Parathyroid adenoma (tissue), 2 donors: ENCODE results near the gene FNDC4.
A peak's percentile ranks its signal among the peaks of the same experiment; 100 is the strongest.
"Not testable (repeated sequence)": the region's sequence is repeated elsewhere in the genome, so short reads cannot be mapped to it uniquely, and the experiment has no call there.

ENCODE experiments used
- H2AFZ ChIP-seq: fragments of 300-600 bp; sonication (generic); one replicate; pipeline ENCODE4 v1.7.0; 2017; ENCODE audit warnings: antibody characterized with exemption, mild to moderate bottlenecking
- H3K27ac ChIP-seq: fragments of 300-600 bp; sonication (generic); one replicate; pipeline ENCODE4 v1.7.0; 2017
- H3K27me3 ChIP-seq: fragments of 300-600 bp; sonication (generic); one replicate; pipeline ENCODE4 v1.7.0; 2017; ENCODE audit warnings: low read length; ENCODE audit not compliant: control insufficient read depth, insufficient read depth
- H3K36me3 ChIP-seq: fragments of 300-600 bp; sonication (generic); one replicate; pipeline ENCODE4 v1.7.0; 2017; ENCODE audit warnings: low read length; ENCODE audit not compliant: control insufficient read depth, insufficient read depth
- H3K4me1 ChIP-seq: fragments of 300-600 bp; sonication (generic); one replicate; pipeline ENCODE4 v1.7.0; 2017; ENCODE audit warnings: control low read depth
- H3K4me2 ChIP-seq: fragments of 300-600 bp; sonication (generic); one replicate; pipeline ENCODE4 v1.7.0; 2017; ENCODE audit warnings: low read length
- H3K4me3 ChIP-seq: fragments of 300-600 bp; sonication (generic); one replicate; pipeline ENCODE4 v1.7.0; 2017; ENCODE audit warnings: low read depth, low read length
- H3K79me2 ChIP-seq: fragments of 300-600 bp; sonication (generic); one replicate; pipeline ENCODE4 v1.7.0; 2017; ENCODE audit warnings: control low read depth
- H3K9ac ChIP-seq: fragments of 300-600 bp; sonication (generic); one replicate; pipeline ENCODE4 v1.7.0; 2017; ENCODE audit warnings: mild to moderate bottlenecking
- H3K9me3 ChIP-seq: fragments of 300-600 bp; sonication (generic); one replicate; pipeline ENCODE4 v1.7.0; 2017; ENCODE audit warnings: low read length; ENCODE audit not compliant: control insufficient read depth
- TF ChIP-seq, protein P1 (sequence below): fragments of 300-600 bp; sonication (generic); IDR thresholded peaks from one replicate; pipeline ENCODE4 v1.7.0; 2017; ENCODE audit warnings: antibody characterized with exemption, mild to moderate bottlenecking
- donor health status: primary hyperparathyroidism.

The FNDC4 gene, protein sequence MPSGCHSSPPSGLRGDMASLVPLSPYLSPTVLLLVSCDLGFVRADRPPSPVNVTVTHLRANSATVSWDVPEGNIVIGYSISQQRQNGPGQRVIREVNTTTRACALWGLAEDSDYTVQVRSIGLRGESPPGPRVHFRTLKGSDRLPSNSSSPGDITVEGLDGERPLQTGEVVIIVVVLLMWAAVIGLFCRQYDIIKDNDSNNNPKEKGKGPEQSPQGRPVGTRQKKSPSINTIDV

DNA sequence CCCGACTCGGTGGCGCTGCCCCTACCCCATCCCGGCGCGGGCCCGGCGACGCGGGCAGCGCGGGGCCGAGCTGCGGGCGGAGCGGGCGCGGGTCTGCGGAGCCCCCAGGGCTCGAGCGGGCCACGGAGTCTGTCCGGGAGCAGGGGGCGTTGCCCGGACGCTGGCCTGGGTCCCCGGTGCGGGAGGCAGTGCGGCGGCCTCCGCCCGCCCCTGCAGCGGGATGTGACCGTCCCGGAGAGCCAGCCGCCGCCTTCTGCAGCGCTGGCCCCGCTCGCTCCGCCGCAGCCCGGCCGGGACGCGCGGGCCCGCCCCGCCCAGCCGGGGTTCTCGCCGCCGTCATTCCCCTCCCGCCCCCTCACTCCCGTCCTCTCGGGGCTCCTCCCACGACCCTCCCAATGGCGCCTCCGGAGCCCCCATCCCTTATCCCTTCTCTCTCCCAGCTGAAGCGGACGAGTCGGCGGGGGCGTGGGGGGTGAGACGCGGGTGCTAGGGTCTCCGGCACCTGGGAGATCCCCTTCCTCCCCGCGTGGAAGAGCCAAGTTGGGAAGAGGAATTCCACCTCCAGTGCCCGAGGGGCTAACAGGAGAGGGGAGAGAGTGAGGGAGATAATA lies at the start of gene FNDC4:
FNDC4 (minus strand) TSS at position 257 of the 611 bp plus-strand sequence. CDS start 521 bp downstream, outside the sequence.
- TF ChIP-seq, protein P1, sequence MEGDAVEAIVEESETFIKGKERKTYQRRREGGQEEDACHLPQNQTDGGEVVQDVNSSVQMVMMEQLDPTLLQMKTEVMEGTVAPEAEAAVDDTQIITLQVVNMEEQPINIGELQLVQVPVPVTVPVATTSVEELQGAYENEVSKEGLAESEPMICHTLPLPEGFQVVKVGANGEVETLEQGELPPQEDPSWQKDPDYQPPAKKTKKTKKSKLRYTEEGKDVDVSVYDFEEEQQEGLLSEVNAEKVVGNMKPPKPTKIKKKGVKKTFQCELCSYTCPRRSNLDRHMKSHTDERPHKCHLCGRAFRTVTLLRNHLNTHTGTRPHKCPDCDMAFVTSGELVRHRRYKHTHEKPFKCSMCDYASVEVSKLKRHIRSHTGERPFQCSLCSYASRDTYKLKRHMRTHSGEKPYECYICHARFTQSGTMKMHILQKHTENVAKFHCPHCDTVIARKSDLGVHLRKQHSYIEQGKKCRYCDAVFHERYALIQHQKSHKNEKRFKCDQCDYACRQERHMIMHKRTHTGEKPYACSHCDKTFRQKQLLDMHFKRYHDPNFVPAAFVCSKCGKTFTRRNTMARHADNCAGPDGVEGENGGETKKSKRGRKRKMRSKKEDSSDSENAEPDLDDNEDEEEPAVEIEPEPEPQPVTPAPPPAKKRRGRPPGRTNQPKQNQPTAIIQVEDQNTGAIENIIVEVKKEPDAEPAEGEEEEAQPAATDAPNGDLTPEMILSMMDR = no peak
- peak within 1 kb of the TSS; percentile 97 for H2AFZ ChIP-seq
- H3K4me3 ChIP-seq = peak within 1 kb of the TSS; percentile 64
- no peaks in the 10 kb centered on the region for H3K27me3 ChIP-seq
- no peaks in the 10 kb centered on the region for H3K79me2 ChIP-seq
- peaks cover 3% of the 10 kb centered on the region for H3K4me1 ChIP-seq
- no peaks in the 10 kb centered on the region for H3K36me3 ChIP-seq
- H3K9me3 ChIP-seq = no peaks in the 10 kb centered on the region
- peak within 1 kb of the TSS; percentile 37 for H3K9ac ChIP-seq
- peak within 1 kb of the TSS; percentile 89 for H3K4me2 ChIP-seq
- no peak within 1 kb of the TSS for H3K27ac ChIP-seq

DNA sequence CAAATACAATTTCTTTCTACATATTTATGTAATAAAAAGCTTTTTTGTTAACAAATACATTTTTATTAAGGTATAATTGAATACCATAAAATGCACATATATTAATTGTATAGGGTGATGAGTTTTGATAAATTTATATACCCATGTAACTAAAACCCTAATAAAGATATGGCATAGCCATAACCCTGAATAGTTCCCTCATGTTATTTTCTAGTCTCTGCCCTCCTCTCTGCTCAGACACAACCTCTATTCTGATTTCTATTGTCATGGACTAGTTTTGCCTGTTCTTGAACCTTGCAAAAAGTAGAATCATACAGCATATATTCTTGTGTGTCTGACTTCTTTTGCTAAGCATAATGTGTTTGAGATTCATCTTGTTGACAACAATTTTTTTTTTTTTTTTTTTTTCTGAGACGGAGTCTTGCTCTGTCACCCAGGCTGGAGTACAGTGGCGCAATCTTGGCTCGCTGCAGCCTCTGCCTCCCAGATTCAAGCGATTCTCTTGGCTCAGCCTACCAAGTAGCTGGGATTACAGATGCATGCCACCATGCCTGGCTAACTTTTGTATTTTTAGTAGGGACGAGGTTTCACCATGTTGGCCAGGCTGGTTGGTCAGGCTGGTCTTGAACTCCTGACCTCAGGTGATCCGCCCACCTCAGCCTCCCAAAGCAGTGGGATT lies 49.3 kb upstream of the FNDC4 start:
- Histone ChIP-seq H3K9ac (no peak overlapping the region), H3K27me3 (no peaks in the 10 kb centered on the region), H2AFZ (no peak overlapping the region), H3K4me1 (no peaks in the 10 kb centered on the region), H3K79me2 (no peaks in the 10 kb centered on the region), H3K9me3 (no peaks in the 10 kb centered on the region), H3K4me2 (no peak overlapping the region), H3K27ac (no peak overlapping the region), H3K36me3 (no peaks in the 10 kb centered on the region), H3K4me3 (no peak overlapping the region)
- TF ChIP-seq, protein P1 = no peak

DNA sequence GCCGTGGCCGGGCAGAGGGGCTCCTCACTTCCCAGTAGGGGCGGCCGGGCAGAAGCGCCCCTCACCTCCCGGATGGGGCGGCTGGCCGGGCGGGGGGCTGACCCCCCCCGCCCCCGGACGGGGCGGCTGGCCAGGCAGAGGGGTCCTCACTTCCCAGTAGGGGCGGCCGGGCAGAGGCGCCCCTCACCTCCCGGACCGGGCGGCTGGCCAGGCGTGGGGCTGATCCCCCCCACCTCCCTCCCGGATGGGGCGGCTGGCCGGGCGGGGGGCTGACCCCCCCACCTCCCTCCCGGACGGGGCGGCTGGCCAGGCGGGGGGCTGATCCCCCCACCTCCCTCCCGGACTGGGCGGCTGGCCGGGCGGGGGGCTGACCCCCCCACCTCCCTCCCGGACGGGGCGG lies 44.6 kb upstream of the FNDC4 start:
- H3K79me2 ChIP-seq = not testable (repeated sequence)

DNA sequence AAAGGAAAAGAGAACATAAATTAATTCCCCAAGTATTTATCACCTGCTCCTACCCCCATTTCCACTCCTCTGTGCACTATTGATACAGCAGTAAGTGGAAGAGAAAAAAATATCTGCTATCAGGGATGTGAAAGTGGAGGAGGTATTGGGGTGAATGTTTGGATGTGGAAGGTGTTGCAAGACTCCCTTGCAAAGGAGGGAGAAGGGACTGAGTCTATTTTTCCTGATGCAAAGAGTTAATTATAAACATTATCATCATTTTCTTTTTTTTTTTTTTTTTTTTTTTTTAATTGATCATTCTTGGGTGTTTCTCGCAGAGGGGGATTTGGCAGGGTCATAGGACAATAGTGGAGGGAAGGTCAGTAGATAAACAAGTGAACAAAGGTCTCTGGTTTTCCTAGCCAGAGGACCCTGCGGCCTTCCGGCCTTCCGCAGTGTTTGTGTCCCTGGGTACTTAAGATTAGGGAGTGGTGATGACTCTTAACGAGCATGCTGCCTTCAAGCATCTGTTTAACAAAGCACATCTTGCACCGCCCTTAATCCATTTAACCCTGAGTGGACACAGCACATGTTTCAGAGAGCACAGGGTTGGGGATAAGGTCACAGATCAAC lies 43.9 kb upstream of the FNDC4 start:
- not testable (repeated sequence) for H3K27me3 ChIP-seq, H3K4me3 ChIP-seq, H3K79me2 ChIP-seq, H3K9ac ChIP-seq, H3K4me1 ChIP-seq, H3K4me2 ChIP-seq, H3K36me3 ChIP-seq, H3K27ac ChIP-seq, H2AFZ ChIP-seq, H3K9me3 ChIP-seq

More for the DNA sequence above, 44.6 kb upstream of the FNDC4 start:
- H3K36me3 ChIP-seq, H3K27ac ChIP-seq, H2AFZ ChIP-seq, H3K9ac ChIP-seq, H3K9me3 ChIP-seq, H3K27me3 ChIP-seq, H3K4me3 ChIP-seq, H3K4me2 ChIP-seq, H3K4me1 ChIP-seq: not testable (repeated sequence)

DNA sequence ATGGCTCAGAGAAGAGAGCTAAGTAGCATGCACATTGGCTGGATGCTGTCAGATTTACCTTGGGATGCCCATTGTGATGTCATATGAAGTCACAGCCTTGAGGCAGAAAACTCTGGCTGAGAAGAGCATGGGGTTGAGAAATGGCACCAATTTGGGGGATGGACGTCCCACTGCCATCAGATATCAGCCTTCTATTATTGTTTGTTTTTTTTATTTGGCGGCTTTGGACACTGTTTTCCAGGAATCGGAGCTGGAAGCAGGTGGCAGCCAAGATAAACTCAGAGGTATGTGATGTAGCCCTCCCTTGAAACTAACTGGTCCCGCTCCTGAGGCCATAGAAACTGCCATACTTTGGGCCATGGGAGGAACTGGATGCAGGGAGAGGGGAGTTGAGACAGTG lies 42.3 kb upstream of the FNDC4 start:
- H3K27me3 ChIP-seq = no peaks in the 10 kb centered on the region
- H2AFZ ChIP-seq = peak overlapping the region; percentile 66
- H3K27ac ChIP-seq = no peak overlapping the region
- H3K9me3 ChIP-seq = no peaks in the 10 kb centered on the region
- no peak overlapping the region for H3K4me3 ChIP-seq
- no peak overlapping the region for H3K4me2 ChIP-seq
- H3K4me1 ChIP-seq = peaks cover 9% of the 10 kb centered on the region
- H3K36me3 ChIP-seq = no peaks in the 10 kb centered on the region
- no peak overlapping the region for H3K9ac ChIP-seq
- TF ChIP-seq, protein P1 = no peak
- H3K79me2 ChIP-seq = no peaks in the 10 kb centered on the region
